NB4 (cell line): ENCODE data around the gene B3GAT1.

Experiments used
- DNase-seq: peaks from one replicate; pipeline ENCODE4 v3.0.0; 2010; ENCODE audit warnings: low read depth
- H3K4me3 ChIP-seq: one replicate; pipeline ENCODE4 v1.5.1; 2011; ENCODE audit warnings: mild to moderate bottlenecking, low read depth, low read length, moderate library complexity
- MYC ChIP-seq: IDR thresholded peaks from 2 replicates; pipeline ENCODE4 v1.6.1; 2011; ENCODE audit warnings: low read depth, low read length
- POLR2A ChIP-seq: IDR thresholded peaks from 2 replicates; pipeline ENCODE4 v1.6.1; 2011; ENCODE audit warnings: mild to moderate bottlenecking; ENCODE audit not compliant: insufficient read length; ENCODE audit errors: extremely low read depth
- TF ChIP-seq, protein P1 (sequence below): IDR thresholded peaks from one replicate; pipeline ENCODE4 v1.5.1; 2012; ENCODE audit warnings: low read depth, low read length
- TF ChIP-seq, protein P2 (sequence below): IDR thresholded peaks from 2 replicates; pipeline ENCODE4 v1.6.1; 2011; ENCODE audit warnings: low read depth, low read length

Gene B3GAT1

DNA sequence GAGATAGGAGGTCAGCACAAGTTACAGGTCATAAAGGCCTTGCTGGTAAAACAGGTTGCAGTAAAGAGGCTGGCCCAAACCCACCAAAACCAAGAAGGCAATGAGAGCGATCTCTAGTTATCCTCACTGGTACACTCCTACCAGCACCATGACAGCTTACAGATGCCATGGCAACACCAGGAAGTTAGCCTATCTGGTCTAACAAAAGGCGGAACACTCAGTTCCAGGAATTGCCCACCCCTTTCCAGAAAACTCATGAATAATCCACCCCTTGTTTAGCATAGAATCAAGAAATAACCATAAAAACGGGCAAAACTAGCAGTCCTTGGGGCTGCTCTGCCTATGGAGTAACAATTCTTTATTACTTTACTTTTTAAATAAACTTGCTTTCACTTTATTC is 43.5 kb upstream of the B3GAT1 start:
- H3K4me3 ChIP-seq = no peak overlapping the region
- DNase-seq = no peak
- no peak for TF ChIP-seq MYC
- TF ChIP-seq, protein P1, sequence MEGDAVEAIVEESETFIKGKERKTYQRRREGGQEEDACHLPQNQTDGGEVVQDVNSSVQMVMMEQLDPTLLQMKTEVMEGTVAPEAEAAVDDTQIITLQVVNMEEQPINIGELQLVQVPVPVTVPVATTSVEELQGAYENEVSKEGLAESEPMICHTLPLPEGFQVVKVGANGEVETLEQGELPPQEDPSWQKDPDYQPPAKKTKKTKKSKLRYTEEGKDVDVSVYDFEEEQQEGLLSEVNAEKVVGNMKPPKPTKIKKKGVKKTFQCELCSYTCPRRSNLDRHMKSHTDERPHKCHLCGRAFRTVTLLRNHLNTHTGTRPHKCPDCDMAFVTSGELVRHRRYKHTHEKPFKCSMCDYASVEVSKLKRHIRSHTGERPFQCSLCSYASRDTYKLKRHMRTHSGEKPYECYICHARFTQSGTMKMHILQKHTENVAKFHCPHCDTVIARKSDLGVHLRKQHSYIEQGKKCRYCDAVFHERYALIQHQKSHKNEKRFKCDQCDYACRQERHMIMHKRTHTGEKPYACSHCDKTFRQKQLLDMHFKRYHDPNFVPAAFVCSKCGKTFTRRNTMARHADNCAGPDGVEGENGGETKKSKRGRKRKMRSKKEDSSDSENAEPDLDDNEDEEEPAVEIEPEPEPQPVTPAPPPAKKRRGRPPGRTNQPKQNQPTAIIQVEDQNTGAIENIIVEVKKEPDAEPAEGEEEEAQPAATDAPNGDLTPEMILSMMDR = no peak
- TF ChIP-seq, protein P2, sequence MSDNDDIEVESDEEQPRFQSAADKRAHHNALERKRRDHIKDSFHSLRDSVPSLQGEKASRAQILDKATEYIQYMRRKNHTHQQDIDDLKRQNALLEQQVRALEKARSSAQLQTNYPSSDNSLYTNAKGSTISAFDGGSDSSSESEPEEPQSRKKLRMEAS = no peak
- no peak for TF ChIP-seq POLR2A

DNA sequence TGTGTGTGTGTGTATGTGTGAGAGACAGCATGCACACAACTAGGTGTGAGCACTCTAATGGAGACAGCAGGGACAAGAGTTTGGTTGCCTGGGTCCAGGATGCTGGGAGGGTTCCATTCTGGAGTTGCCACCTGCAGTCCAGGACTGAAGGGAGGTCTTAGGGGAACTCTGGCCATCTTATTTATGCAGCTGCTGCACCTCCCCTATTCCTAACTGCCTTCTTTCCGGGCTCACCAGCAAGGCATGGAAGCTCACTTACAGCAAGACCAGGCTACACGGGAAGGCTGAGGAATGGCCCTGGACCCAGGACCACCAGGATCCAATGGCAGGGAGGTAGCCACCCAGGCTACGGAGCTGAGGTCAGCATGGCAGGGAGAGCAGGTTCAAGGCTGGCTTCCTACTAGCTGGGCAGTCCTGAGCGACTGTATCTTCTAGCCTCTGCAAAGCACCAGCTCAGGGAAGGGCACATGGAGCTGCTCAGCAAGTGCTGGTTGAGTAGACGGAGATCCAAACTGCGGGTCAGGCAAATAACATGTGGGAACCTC is 42.2 kb upstream of the B3GAT1 start:
- TF ChIP-seq, protein P1 = no peak
- TF ChIP-seq, protein P2 = no peak
- no peak for TF ChIP-seq POLR2A
- no peak for DNase-seq
- H3K4me3 ChIP-seq = no peak overlapping the region

DNA sequence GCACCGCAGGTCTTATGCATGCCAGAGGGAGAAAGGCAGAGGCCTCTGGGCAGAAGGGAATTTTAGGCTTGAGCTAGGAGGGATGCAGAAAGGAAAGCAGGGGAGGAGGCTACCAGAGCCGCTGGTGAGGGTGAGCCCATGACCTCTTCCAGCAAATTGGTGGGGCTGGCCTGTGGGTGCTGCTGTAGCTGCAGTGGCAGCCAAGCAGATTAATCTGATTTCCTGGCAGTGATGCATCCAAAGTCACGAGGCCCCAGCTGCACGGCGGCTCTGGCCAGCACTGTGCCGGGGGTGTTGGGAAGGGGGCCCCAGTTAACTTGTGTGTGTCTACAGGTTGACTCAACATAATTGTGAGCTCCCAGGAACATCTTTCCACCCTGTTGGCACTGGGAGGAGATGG is 41.4 kb upstream of the B3GAT1 start:
- H3K4me3 ChIP-seq = no peak overlapping the region
- TF ChIP-seq POLR2A = no peak
- TF ChIP-seq MYC = no peak
- TF ChIP-seq, protein P2 = no peak
- TF ChIP-seq, protein P1 = no peak

DNA sequence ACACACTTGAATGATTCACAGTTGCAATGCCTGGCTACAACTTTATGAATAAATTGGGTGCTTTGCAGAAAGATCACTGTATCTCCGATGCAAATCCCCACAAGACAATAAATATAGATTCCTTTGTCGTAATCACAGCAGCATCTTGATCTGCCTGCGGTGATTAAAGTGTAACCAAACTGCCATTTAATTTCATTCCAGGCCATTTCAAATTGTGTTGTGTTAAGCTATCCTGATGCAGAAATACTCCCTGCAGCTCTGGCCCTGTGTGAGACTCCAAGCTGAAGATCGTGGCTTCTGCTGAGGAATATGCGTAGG is 40.8 kb upstream of the B3GAT1 start:
- DNase-seq = no peak
- no peak overlapping the region for H3K4me3 ChIP-seq
- TF ChIP-seq MYC (no peak), POLR2A (no peak)
- TF ChIP-seq, protein P1 = no peak
- TF ChIP-seq, protein P2 = no peak

More for the DNA sequence above, 41.4 kb upstream of the B3GAT1 start:
- no peak for DNase-seq

DNA sequence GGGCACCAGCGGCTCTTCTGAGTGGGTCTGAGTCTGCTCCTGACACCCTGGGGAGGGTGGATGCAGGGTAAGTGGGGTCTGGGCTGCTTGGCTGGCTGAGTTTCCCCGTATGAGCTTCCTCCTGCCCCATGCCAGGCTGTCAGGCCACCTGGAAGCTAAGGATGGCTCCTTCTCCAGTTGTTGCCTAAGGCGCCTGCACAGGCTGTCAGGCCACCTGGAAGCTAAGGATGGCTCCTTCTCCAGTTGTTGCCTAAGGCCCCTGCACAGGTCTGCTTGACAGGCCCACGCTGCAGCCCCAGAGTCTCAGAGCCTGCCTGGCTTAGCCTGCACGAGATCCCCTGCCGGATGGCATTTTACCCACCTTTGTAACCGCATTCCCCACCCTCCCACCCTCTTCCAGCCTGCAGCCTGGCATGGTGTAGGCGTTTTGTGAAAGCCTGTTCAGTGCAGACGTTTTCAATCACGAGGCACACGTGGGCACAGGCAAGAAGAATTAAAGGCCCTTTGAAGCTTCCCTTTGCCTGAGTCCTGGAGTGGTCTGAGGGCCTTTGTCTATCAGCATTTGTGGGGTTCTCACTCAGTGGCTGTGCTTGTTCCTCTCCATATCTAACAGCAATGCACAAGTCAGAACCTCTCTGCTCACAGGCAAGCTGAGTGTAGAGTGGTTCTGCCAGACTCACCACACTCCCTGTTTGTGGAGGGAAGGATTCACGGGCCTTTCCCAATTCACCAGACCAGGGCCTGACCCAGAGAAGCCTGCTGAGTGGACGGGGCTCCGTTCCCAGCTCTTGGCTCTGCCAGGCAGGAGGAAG is 40.2 kb upstream of the B3GAT1 start:
- H3K4me3 ChIP-seq = no peak overlapping the region
- TF ChIP-seq, protein P2 = no peak
- TF ChIP-seq MYC = no peak
- TF ChIP-seq POLR2A = no peak
- TF ChIP-seq, protein P1 = no peak
- no peak for DNase-seq
